C4-2B (cell line): Measurements from ENCODE around the gene ADGRD1.

Experiments
- CTCF ChIP-seq: fragments of 450-650 bp; conservative IDR thresholded peaks from 2 replicates; pipeline ENCODE4 v1.5.1; 2017; ENCODE audit warnings: mild to moderate bottlenecking
- ZFX ChIP-seq: fragments of 450-650 bp; IDR thresholded peaks from 2 replicates; pipeline ENCODE4 v1.6.1; 2017

GRCh38 chr12:131067981-131068851 lies 114.5 kb downstream of the ADGRD1 start:
- TF ChIP-seq CTCF, result no peak
- TF ChIP-seq ZFX, result no peak
